RPMI7951 (cell line): ENCODE data around the gene GPR142. TPM values are rescaled to one million over a fixed set of nuclear protein-coding genes. Genes with fewer than 3 reads are reported as not detected.
"Not testable (repeated sequence)": the region's sequence is repeated elsewhere in the genome, so short reads cannot be mapped to it uniquely, and the experiment has no call there.

Source experiments
- DNase-seq: peaks from one replicate; pipeline ENCODE4 v3.0.0-alpha.2; 2012; ENCODE audit warnings: low read depth
- total RNA-seq: library from RNA; depleted of rRNA; stranded (reverse); fragments of >200 nt; shearing (Covaris generic); gene quantifications from 2 replicates; pipeline ENCODE4 v1.2.3, GENCODE V29; 2014

The GPR142 gene
- total RNA-seq, 1 experiment from 2014 or later = not detected

DNA sequence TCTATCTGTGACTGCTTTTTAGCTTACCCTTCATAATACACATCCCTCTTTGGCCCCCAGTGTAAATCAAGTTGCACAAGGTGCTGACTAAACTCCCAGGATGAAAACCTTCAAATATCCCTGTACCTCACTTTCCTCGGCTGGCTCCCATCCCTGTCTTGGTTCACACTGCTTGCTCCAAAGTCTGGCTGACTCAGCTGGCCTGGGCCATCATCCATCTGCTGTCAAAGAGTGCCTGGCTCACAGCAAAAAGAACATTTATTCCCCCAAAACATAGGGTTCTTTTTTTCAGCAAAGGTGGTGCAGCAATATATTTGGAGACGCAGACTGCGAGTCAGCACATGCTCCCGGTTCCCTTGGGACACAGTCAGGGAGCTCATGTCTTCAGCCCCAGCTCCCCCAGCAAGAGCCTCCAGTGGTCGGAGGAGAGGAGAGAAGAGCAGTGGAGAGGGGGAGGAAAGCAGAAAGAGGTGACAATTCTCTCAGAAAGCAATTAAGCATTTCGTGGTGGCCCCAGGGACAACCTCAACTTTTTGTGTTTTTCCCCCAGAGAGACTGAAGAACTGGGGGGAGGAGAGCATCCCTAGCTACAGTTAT lies 26.1 kb downstream of the GPR142 start:
- no peak for DNase-seq

DNA sequence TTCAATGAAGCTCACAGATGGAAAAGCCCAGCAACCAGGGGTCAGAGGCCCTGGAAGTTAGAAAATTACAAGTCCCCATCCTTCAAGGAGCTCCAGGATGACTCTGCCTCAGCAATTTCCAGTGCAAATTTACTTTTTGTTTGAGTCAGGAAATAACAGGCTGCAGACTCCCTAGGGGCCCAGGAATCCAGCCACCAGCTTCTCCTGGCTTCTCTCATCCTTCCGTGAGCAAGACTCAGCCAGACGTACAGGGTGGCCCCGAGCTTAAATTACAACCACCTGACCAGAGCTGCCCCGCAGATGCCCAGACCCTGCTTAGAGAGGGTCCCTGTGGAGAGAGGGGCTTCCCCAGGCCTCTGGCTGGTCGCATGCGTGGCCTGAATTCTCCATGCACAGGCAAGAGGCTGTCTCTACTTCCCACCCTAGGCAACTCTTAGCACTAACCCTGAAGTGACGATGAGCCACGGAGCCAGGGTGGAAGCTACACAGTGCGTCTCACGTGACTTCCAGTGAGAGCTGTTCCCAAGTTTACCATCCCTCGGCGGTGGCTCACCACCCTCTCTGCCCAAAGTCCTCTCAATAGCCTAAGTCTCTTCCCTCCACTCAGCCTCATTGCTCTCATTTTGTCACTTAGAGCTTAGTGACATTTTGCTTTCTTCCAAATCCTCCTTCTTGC lies 27.1 kb downstream of the GPR142 start:
- no peak for DNase-seq

DNA sequence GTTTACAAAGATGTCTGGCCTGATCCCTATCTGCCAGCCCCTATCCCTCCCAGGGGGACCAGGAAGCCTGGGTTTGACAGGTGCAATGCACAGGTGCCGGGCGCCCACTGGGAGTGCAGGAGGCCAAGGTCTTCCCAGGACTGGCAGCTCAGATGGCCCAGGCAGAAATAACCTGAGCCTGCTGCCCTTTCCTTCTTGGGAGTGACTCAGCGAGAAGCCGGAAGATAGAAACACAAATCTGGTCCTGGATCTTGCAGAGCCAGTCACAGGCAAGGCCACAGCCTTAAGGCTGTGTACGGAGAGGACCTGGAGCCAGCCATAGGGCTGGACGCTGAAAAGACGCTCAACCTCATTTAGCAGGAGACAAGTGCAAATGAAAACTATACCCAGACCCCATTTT lies 27.7 kb downstream of the GPR142 start:
- peak; percentile 55 for DNase-seq

DNA sequence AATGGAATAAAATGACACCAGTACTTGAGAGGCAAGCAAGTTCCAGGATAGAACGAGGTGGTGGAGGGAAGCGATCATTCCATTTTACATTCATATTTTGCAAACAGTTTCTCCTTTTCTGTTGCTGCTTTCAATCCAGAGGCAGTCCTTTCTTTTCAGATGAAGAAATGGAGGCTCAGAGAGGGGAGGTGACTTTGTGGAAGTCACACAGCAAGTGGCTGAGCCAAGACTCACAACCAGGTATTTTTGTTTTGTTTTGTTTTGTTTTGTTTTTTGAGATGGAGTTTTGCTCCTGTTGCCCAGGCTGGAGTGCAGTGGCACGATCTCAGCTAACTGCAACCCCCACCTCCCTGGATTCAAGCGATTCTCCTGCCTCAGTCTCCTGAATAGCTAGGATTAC lies 29.3 kb downstream of the GPR142 start:
- DNase-seq = no peak

DNA sequence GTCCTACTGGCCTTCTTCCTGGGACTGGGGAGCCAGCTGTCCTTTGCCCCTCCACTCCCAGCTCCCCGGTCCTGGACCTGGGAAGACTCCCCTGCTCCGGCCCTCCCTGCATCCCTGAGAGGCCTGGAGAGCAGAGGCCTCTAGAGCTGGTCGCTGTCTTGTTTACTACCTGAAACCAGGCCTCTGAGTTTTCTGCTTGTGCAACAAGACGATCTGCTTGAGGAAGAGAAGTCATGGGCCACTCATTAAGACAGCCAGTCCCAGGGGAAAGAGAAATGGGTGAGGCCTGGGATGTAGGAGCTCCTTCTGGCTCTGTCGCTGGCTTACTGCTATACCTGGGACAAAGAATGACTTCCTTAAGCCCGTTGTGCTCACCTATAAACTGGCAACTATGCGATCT lies 34.7 kb downstream of the GPR142 start:
- DNase-seq = no peak

DNA sequence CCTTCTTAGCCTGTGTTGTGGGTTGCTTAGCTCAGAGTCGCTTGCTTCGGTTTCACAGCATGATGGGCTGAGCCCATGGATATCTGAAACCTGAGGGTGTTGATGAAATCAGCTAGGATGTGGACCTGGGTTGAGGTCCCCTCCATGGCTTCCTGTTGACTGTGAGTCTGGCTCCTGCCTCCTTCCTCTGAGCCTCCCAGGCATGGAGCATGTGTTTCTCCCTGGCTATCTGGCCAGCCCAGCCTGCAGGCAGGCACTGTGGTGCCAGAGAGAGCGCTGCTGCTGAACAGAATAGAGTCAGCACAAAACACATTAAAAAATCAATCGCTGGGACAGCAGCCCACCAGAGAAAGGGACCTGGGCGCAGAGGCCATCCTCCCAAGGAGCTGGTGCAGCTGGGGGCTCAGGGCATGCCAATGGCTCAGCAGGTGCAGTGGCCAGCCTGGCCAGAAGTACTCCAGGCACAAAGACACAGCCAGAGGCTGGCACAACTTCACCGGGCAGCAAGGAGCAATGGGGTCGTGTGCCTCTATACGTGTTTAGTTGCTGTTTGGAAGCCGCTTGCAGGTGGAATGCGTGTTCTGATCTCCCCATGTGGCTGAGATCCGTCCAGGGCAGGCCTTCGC lies 36.3 kb downstream of the GPR142 start:
- no peak for DNase-seq

DNA sequence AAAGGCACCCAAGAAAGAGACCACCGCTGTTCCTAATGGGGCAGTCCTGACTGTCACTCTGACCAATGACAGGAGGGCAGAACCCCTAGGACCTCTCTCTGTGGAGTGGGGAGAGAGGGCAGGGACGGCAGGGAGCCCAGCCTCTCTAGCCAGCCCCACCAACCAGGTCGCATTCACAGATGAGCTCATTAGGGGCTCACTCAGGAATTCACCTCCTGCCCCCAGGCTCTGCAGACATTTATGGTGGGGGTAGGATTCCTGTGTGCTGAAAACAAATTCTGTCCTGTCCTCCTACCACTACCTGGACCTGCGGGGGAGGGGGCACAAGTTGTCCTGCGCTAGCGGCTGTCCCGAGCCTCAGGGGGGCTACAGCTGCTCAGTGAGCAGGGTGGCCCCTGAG lies 36.9 kb downstream of the GPR142 start:
- DNase-seq = no peak

DNA sequence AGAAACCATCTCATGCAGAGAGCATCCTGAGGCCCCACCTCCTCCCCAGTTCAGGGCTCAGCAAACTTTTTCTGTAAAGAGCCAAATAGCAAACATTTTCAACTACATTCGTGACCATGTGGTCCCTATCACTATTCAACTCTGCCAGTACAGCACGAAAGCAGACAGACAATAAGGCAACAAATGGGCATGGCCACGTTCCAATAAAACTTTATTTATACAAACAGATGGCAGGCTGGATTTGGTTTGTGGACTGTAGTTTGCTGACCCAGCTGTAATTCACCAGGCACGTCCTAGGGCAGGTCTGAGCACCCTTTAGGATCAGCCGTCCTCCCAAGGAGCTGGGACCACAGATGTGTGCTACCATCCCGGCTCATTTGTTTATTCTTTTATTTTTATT lies 37.5 kb downstream of the GPR142 start:
- DNase-seq = no peak

DNA sequence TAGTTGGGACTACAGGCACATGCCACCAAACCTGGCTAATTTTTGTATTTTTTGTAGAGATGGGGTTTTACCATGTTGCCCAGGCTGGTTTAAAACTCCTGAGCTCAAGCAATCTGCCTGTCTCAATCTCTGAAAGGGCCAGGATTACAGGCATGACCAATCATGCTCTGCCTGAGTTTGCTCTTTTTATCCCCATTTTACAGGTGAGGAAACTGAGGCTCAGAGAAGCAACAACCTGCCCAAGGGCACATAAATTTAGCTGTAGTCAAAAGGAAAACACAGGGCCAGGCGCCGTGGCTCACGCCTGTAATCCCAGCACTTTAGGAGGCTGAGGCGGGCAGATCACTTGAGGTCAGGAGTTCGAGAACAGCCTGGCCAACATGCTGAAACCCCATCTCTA lies 38.0 kb downstream of the GPR142 start:
- not testable (repeated sequence) for DNase-seq

DNA sequence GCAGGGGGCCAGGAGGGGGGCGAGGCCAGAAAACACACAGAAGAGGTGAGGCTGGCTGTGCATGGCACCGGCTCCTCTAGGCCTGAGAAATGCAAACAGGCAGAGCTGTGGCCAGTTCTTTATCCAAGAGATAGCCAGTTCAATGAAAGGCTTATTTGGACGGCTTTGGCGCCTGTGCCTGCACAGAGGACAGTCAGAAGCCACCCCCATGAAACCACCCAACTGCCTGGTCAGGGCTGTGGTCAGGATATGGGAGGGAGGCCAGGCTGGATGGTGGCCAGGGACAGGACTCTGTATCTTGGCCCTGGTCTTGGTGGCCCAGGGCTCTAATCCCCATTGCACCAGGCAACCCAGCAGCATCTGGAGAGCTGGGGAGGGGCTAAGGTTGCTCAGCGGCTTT lies 40.1 kb downstream of the GPR142 start:
- peak; percentile 83 for DNase-seq

DNA sequence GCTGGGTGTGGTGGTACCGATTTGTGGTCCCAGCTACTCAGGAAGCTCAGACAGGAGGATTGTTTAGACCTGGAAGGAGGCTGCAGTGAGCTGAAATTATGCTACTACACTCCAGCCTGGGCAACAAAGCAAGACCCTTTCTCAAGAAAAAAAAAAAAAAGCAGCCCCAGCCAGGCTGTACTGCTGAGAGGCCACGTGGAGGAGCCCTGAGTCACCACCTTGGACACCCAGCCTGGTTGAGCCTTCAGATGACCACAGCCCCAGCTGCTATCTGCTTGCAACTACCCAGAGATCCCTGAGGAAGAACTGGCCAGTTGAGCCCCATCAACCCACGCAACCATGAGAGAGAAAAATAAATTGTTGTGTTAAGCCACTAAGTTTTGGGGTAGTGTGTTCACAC lies 41.0 kb downstream of the GPR142 start:
- DNase-seq = peak; percentile 88

DNA sequence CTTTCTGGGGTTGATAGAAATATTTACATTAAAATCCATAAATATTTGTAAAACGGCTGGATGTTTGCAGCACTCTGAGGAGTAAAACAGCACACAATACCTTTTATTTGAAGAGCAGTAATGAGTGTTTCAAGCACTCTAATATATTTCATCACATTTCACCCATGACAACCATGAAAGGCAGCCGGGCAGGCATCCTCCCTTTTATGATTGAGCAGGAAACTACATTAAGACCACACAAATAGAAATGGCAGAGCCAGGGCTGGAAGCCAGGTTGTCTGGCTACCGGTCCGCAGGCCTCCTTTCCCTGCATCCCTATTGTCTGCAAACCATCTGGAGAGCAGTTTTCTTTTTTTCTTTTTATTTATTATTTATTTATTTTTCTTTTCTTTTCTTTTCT lies 41.5 kb downstream of the GPR142 start:
- DNase-seq = peak; percentile 42

DNA sequence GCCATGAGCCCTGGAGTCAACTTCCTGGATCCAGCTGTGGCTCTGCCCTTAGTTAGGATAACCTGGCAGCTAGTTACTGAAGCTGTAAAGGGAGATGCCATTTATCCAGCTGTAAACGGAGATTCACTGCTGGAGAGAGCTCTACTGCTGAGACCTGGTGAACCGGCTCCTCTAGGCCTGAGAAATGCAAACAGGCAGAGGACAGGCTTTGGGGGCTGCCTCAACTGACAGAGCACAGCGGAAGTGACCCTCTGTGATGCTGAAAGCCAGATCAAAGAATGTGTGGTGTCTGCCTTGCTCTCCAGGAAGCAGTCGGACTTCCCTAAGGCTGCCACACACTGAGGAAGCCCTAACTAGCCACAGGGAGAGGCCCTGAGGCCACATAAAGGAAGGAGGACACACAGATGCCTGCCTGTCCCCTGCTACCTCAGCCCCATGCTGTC lies 42.7 kb downstream of the GPR142 start:
- no peak for DNase-seq

DNA sequence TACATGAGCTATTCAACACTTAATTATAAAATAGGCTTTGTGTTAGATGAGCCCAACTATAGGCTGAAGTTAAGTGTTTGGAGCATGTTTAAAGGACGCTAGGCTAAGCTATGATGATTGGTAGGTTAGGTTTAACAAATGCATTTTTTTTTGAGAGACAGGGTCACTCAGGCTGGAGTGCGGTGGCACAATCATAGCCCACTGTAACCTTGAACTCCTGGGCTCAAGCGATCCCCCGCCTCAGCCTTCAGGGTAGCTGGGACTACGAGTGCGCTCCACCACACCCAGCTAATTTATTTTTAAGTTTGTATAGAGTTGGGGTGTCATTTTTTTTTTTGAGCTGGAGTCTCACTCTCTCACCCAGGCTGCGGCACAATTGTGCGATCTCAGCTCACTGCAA lies 45.3 kb downstream of the GPR142 start:
- DNase-seq = no peak

DNA sequence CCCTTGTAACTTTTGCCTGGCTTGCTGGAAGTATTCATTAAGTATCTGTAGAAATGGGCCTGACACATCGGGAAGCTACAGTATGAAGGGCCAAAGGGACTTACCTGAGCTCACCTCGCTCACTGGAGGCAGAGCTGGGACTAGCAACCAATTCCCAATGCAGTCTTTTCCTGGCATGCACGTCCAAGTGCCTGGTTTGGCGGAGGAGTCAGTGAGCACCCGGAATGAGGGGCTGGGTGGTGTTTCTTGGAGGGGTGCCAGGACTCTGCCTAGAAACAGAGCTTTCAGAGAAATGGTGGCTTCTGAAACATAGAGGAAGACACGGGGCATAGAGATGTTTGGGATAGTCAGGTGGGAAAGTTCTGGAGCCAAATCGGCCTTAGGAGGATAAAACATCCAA lies 46.2 kb downstream of the GPR142 start:
- no peak for DNase-seq

DNA sequence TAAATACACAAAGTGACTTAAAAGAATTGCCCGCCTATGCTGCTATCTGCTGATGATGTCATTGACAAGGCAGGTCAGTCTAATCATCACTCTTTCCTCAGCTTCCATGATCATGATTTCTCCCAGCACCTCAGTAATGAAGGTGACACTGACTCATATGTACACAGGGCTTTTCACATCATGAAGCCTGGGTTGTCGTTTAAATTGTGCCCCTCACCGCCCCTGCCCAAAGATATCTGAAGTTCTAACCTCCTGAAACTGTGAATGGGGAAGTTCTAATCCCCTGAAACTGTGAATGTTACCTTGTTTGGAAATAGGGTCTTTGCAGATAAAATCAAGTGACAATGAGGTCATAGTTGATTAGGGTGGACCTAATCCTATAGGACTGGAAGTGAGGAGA lies 47.2 kb downstream of the GPR142 start:
- no peak for DNase-seq

DNA sequence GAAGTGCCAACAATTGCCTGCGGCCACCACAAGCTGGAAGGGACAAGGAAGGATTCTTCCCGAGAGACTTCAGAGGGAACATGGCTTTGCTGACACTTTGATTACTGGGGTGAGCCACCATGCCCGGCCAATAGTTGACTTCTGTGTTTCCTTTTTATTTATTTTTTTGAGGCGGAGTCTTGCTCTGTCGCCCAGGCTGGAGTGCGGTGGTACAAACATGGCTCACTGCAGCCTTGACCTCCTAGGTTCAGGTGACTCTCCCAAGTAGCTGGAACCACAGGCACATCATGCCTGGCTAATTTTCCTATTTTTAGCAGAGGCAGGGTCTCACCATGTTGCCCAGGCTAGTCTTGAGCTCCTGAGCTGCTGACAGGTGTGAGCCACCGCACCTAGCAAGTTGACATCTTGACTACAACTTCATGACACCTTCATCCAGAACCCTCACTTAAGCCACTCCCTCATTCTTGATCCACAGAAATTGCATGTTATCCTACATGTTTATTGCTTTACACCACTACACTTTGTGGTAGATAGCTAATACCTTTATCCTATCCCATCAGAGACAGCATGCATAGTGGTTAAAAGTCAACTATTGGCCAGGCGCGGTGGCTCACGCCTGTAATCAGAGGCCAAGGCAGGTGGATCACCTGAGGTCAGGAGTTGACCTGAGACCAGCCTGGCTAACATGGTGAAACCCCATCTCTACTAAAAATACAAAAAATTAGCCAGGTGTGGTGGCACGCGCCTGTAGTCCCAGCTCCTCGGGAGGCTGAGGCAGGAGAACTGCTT lies 48.5 kb downstream of the GPR142 start:
- DNase-seq = no peak

DNA sequence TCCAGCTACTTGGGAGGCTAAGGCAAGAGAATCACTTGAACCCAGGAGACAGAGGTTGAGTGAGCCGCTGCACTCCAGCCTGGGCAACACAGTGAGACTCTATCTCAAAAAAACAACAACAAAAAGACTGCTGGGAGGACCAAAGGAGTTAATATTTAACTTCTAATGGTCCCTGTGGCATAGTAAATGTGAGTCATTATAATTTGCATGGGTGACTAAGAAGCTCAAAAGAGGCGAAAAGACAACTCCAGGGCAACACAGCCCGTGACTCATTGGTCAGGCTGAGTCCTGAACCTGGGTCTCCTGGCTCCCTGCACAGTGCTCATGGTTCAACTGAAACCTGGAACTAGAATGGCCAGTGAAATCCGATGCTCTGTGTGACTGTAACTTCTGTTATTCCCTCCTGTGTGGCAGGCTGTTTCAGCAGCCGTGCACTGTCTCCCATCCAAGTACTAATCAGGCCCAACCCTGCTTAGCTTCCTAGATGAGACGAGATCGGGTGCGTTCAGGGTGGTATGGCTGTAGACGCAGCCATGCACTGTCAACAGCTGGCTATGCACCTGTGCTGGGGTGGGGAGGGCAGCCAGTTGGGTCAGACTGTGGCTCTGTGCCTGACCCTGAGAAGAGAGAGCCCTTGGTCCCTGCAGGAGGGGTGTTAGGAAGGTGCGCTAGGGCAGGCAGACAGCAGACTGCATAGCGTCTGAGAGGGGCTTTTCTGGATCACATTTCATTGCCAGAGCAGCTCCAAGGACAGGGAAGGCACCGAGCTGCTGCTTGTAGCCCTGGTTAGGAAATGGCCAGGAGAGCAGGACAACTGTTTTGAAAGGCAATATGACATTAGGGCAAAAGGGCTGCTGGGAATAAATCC lies 50.1 kb downstream of the GPR142 start:
- DNase-seq = peak; percentile 90

DNA sequence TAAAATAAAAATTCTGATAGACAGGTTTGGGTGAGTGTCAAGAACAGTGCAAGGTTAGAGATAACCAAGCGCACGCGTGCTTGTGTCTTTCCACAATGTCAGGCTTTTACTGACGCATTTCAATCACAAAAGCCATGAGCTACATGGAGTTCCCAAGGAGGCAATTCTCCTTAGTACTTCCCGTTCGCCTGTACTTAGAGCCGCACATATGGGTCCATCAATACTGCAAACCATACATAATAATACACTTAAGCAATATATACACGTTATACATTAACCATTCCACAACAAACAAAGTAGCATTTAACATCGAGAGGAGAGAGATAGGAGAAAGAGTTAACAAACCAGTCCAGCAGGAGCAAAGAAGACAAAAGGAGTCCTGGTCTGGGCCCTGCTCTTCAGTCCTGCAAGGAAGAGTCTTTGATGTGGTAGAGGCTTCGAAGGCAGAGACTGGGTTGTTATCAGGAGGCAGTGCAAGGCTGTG lies 52.7 kb downstream of the GPR142 start:
- DNase-seq = no peak
